ENCODE data around the gene TEAD1. TPM values are rescaled to one million over a fixed set of nuclear protein-coding genes. Genes with fewer than 3 reads are reported as not detected.

The TEAD1 gene
- total RNA-seq, 8 experiments from 2014 or later: 18.0 to 125 (median 40.2) TPM

DNA sequence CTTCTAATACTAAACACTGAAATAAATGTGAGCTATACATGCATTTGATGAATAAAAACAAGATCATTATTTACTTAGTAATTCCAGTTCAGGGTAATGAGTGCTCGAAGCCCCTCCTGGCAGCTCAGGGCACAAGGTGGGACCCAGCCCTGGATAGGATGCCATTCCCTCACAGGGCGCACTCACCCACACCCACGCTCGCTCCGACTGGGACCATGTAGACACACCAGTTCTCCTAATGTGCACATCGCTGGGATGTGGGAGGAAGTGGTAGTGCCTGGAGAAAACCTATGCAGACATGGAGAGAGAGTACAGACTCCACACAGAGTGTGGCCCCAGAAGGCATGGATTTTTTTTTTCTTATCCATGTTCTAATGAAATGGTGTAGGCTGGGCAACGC is 290.4 kb downstream of the TEAD1 start:
- whole genome bisulfite sequencing, 10 experiments: 0 to 100% (median 80%) methylated on average over 1 to 7 of the region's 7 CpGs; no CpG with 5 or more reads in 3 of the 10 experiments
- Histone ChIP-seq H3K27ac (no peak overlapping the region), H3K4me1 (replicated peaks in 1 of 2) (peaks cover 3 to 6% of the 10 kb centered on the region in 2 donors), H3K4me3 (no peak overlapping the region)
- in situ Hi-C loops (cut with MboI; ENCODE audit: low pct_unique_long_range_greater_than_20kb in 2 of 9, low sequenced_read_pairs in 9 of 9, unreplicated experiment in 9 of 9): loop anchor here in 5 of 9 experiments (10.0 to 25.0 kb wide), 5 partner anchors 190 to 373 kb away; no protein-coding TSS in a partner anchor
- no peak for ATAC-seq (replicated peaks in 6 of 8)

DNA sequence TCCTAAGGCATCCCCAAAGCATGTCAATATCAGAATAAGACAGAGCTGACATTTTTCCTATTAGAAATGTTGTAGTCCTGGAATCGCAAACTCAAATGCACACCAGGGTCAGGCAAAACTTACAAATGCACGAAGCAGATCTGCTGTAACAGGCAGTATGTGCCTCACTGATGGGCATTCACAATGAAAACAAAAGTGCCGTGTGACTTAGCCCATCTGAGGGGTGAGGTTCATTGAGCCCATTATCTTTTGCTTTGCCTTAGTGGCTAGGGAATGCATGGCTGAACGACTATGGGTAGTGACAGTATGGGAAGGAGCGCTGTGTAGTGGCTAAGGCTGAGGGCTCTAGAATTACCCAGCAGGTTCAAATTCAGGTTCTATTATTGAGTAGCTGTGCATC is 291.8 kb downstream of the TEAD1 start:
- ATAC-seq (replicated peaks in 6 of 8): peak in 3 of 8 experiments; percentile 30 to 66 (median 31)
- 48 to 100% (median 66%) methylated on average over 1 to 5 of the region's 5 CpGs for WGBS, 10 experiments
- Histone ChIP-seq H3K27ac (no peak overlapping the region), H3K4me3 (no peak overlapping the region), H3K4me1 (replicated peaks in 1 of 2) (peaks cover 3 to 6% of the 10 kb centered on the region in 2 donors)
- in situ Hi-C loops (cut with MboI; ENCODE audit: low pct_unique_long_range_greater_than_20kb in 2 of 9, low sequenced_read_pairs in 9 of 9, unreplicated experiment in 9 of 9): loop anchor here in 5 of 9 experiments (10.0 to 25.0 kb wide), 5 partner anchors 189 to 371 kb away; no protein-coding TSS in a partner anchor

GRCh38 chr11:12968101-12968500 is 293.9 kb downstream of the TEAD1 start:
- in situ Hi-C loops (cut with MboI; ENCODE audit: low pct_unique_long_range_greater_than_20kb in 2 of 9, low sequenced_read_pairs in 9 of 9, unreplicated experiment in 9 of 9): loop anchor here in 5 of 9 experiments (10.0 to 25.0 kb wide), 5 partner anchors 187 to 369 kb away; no protein-coding TSS in a partner anchor
- no peak for ATAC-seq (replicated peaks in 6 of 8)
- WGBS, 10 experiments: 75 to 100% (median 89%) methylated on average over 1 of the region's 1 CpG; no CpG with 5 or more reads in 7 of the 10 experiments
- Histone ChIP-seq H3K4me1 (replicated peaks in 1 of 2) (peaks cover 3 to 6% of the 10 kb centered on the region in 2 donors), H3K4me3 (no peak overlapping the region), H3K27ac (no peak overlapping the region)

GRCh38 chr11:12968826-12969225 is 294.6 kb downstream of the TEAD1 start:
- WGBS, 10 experiments: 67 to 100% (median 80%) methylated on average over 1 to 4 of the region's 6 CpGs; no CpG with 5 or more reads in 5 of the 10 experiments
- ATAC-seq (replicated peaks in 6 of 8): no peak
- H3K4me1 ChIP-seq (replicated peaks in 1 of 2): peaks cover 3 to 6% of the 10 kb centered on the region in 2 donors
- in situ Hi-C loops (cut with MboI; ENCODE audit: low pct_unique_long_range_greater_than_20kb in 2 of 9, low sequenced_read_pairs in 9 of 9, unreplicated experiment in 9 of 9): loop anchor here in 5 of 9 experiments (10.0 to 25.0 kb wide), 5 partner anchors 186 to 368 kb away; no protein-coding TSS in a partner anchor
- no peak overlapping the region for H3K4me3 ChIP-seq
- no peak overlapping the region for H3K27ac ChIP-seq

DNA sequence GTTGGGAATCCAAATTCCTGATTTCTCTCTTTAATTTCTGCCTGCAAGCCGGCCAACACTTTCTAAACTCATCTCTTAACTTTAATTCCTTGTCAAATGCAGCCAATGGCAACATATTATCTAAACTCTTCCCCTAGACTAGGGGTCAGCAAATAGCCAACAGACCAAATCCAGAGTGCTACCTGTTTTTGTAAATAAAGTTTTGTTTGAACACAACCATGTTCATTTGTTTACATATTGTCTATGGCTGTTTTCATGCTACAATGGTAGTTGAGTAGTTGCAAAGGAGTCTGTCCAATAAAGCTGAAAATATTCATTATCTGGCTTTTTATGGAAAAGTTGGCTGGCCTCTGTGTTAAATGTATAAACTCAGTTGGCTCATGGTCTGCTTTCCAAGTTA is 297.7 kb downstream of the TEAD1 start:
- in situ Hi-C loops (cut with MboI; ENCODE audit: low pct_unique_long_range_greater_than_20kb in 2 of 9, low sequenced_read_pairs in 9 of 9, unreplicated experiment in 9 of 9): loop anchor here in 5 of 9 experiments (25.0 kb wide), 3 partner anchors 190 to 365 kb away; no protein-coding TSS in a partner anchor
- no peak for ATAC-seq (replicated peaks in 6 of 8)
- no peaks in the 10 kb centered on the region for H3K4me1 ChIP-seq (replicated peaks in 1 of 2)

GRCh38 chr11:12973528-12974181 is 299.4 kb downstream of the TEAD1 start:
- ATAC-seq (replicated peaks in 6 of 8): peak in 1 of 8 experiments; percentile 57
- in situ Hi-C loops (cut with MboI; ENCODE audit: low pct_unique_long_range_greater_than_20kb in 2 of 9, low sequenced_read_pairs in 9 of 9, unreplicated experiment in 9 of 9): loop anchor here in 5 of 9 experiments (25.0 kb wide), 3 partner anchors 189 to 364 kb away; no protein-coding TSS in a partner anchor
- Histone ChIP-seq H3K27ac (no peak overlapping the region), H3K4me3 (no peak overlapping the region), H3K4me1 (replicated peaks in 1 of 2) (no peaks in the 10 kb centered on the region)
- 22 to 100% (median 82%) methylated on average over 1 of the region's 1 CpG; no CpG with 5 or more reads in 2 of the 10 experiments for WGBS, 10 experiments

More for the DNA sequence above, 297.7 kb downstream of the TEAD1 start:
- Histone ChIP-seq H3K4me3 (no peak overlapping the region), H3K27ac (no peak overlapping the region)
- 56 to 100% (median 83%) methylated on average over 1 of the region's 1 CpG; no CpG with 5 or more reads in 2 of the 10 experiments for WGBS, 10 experiments

- in situ Hi-C loops (cut with MboI; ENCODE audit: low pct_unique_long_range_greater_than_20kb in 2 of 9, low sequenced_read_pairs in 9 of 9, unreplicated experiment in 9 of 9): no loop called here
- 0 to 100% (median 65%) methylated on average over 1 to 2 of the region's 2 CpGs for WGBS, 10 experiments
- ATAC-seq (replicated peaks in 6 of 8): no peak
- no peak overlapping the region for H3K4me3 ChIP-seq
- no peaks in the 10 kb centered on the region for H3K4me1 ChIP-seq (replicated peaks in 1 of 2)
- no peak overlapping the region for H3K27ac ChIP-seq
Observed at GRCh38 chr11:12975195-12975594, 301.0 kb downstream of the TEAD1 start.

GRCh38 chr11:12979928-12980689 is 305.9 kb downstream of the TEAD1 start:
- in situ Hi-C loops (cut with MboI; ENCODE audit: low pct_unique_long_range_greater_than_20kb in 2 of 9, low sequenced_read_pairs in 9 of 9, unreplicated experiment in 9 of 9): no loop called here
- Histone ChIP-seq H3K4me3 (no peak overlapping the region), H3K4me1 (replicated peaks in 1 of 2) (peaks cover 3 to 6% of the 10 kb centered on the region in 2 donors), H3K27ac (no peak overlapping the region)
- ATAC-seq (replicated peaks in 6 of 8): no peak
- whole genome bisulfite sequencing, 10 experiments: 38 to 60% (median 50%) methylated on average over 2 to 6 of the region's 8 CpGs; no CpG with 5 or more reads in 1 of the 10 experiments

DNA sequence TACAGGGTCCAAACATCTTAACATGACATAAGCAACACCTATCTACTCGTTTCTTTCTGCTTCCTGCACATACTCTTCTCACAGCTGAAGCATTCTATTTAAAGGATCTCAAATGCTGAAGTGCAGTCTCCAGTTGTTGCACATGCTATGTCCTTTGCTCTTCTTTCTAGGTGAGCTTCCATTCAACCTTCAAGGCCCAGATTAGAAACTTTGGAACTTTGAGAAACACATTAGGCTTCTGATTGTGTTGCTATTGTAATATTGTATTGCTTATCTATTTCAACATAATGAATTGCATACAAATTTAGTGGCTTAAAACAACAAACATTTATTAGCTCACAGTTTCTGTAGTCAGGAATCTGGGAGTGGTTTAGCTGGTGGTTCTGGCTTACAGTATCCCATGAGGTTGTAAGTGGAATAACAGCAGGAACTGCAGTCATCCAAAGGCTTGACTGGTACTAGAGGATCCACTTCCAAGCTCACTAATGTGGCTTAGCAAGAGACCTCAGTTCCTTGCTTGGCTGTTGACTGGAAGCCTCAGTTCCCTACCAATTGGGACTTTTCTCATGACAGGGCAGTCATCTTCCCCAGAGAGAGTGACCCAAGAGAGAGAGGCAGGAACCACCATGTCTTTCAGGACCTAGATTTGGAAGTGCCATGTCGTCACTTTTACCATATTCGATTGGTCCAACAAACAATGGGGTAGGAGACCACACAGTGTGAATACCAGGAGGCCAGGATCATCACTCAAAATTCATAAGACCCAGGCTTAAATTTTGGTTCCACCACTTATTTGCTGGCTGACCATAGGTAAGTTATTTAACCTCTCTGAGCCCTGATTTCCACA is 307.7 kb downstream of the TEAD1 start:
- peak in 2 of 8 experiments; percentile 66 to 67 for ATAC-seq (replicated peaks in 6 of 8)
- 0 to 90% (median 82%) methylated on average over 1 to 3 of the region's 3 CpGs; no CpG with 5 or more reads in 2 of the 10 experiments for WGBS, 10 experiments
- in situ Hi-C loops (cut with MboI; ENCODE audit: low pct_unique_long_range_greater_than_20kb in 2 of 9, low sequenced_read_pairs in 9 of 9, unreplicated experiment in 9 of 9): no loop called here
- H3K27ac ChIP-seq: no peak overlapping the region
- no peak overlapping the region for H3K4me3 ChIP-seq
- H3K4me1 ChIP-seq (replicated peaks in 1 of 2): peaks cover 3 to 6% of the 10 kb centered on the region in 2 donors

DNA sequence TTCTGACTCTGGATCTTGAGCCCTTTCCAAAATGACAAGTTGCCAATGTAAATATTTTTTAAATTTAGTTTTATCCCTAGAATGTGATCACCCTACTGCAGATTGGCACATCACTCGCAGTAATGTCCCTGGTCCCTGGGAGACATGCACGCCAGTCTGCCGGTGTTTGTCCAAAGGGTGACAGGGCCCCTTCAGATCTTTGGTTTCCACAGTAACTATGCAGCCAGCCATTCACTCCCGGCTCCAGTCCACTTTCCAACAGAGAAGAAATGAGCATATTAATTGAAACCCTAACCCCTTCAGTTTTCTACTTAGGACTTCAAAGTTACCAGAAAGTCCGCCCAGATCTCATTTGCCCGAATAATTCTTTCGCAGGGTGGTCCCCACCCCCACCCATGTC is 309.1 kb downstream of the TEAD1 start:
- H3K4me3 ChIP-seq: no peak overlapping the region
- WGBS, 10 experiments: 0 to 60% (median 43%) methylated on average over 1 to 7 of the region's 7 CpGs; no CpG with 5 or more reads in 2 of the 10 experiments
- no peak overlapping the region for H3K27ac ChIP-seq
- H3K4me1 ChIP-seq (replicated peaks in 1 of 2): peaks cover 3 to 6% of the 10 kb centered on the region in 2 donors
- in situ Hi-C loops (cut with MboI; ENCODE audit: low pct_unique_long_range_greater_than_20kb in 2 of 9, low sequenced_read_pairs in 9 of 9, unreplicated experiment in 9 of 9): no loop called here
- peak in 4 of 8 experiments; percentile 47 to 97 (median 60) for ATAC-seq (replicated peaks in 6 of 8)

- no peak overlapping the region for H3K4me3 ChIP-seq
- H3K27ac ChIP-seq: no peak overlapping the region
- 54 to 100% (median 85%) methylated on average over 1 to 8 of the region's 8 CpGs for WGBS, 10 experiments
- in situ Hi-C loops (cut with MboI; ENCODE audit: low pct_unique_long_range_greater_than_20kb in 2 of 9, low sequenced_read_pairs in 9 of 9, unreplicated experiment in 9 of 9): no loop called here
- H3K4me1 ChIP-seq (replicated peaks in 1 of 2): peaks cover 3 to 6% of the 10 kb centered on the region in 2 donors
- ATAC-seq (replicated peaks in 6 of 8): no peak
Observed at GRCh38 chr11:12986194-12986898, 312.1 kb downstream of the TEAD1 start.

Measured in motor neuron (in vitro differentiated cells).